CD4-positive, alpha-beta T cell treated with Interleukin-17A for 1 hour (primary cell): ENCODE results near the gene ZFAND3.

Experiments
- DNase-seq: peaks from one replicate; pipeline ENCODE4 v3.0.0-alpha.2; 2020

Gene ZFAND3

DNA sequence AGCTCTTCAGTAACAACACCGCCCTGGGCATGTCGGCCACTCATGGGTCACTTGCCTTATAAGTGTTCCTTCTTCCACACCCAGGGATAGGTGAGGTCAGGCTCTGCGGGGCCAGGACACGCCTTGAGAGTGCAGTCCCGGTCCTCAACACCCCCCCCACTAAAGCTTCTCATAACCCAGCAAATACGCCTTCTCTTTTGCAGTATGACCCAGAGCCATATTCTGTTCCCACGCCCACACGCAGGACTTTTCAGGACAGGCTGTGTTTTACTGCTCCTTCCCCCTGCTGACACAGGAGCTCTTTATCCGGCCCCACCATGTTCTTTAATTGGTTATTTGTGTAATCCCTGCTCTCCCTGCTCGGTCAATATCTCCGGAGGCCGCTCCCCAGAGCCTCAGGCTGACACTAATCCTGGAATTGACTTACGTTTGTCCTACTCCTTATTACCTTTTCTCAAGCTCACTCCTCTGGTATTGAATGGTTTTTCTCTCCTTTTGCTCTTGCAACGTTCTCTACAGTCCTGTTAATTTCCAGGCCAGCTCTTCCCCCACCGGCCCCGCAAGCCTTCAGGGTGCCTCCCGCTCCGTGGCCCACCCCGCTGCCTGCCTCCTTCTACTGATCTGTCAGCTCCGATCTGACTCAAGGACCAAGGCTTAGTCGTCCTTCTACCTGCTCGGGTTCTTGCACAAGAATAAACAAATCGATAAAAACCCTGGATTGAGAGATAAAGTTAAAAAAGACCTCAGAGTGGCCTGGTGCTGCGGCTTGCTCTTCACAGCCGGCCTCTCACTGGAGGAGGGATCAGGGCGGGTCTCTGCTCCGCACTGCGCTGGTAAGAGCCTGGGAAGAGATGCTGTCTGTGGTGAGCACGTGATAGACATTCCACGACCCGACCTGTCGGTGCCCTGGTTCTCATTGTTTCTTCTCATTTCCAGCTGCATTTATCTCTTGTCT is 357.5 kb downstream of the ZFAND3 start:
- DNase-seq = no peak

DNA sequence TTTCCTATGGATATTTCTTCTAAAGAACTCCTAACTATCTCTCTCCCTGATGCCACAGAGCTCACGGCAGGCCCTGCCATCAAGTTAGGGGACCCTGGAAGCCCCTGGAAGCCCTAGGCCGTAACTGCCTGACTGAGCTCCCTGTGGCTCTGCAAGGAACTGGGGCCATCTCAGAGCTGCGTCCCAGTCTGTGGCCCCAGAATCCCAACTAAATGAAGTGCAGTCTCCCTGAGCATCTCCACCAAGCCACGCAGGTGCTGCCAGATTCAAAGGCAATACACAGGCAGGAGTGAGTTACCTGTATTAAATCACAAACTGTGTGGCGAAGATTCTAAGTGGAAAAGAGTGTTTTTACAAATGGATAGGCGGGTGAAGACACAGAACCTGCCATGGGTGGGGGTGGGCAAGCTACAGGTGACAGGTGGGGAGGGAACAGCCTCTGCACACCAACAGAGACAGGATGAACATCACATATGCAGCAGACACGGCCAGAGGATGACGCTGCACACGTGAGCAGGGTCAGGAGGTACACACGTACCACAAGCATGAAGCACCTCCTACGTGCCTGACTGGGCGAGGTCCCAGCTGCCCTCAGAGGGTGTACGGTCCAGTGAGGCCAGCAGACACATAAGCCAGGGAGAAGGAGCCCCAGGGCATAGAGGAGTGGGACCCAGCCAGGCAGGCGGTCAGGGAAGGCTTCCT is 358.5 kb downstream of the ZFAND3 start:
- DNase-seq = no peak

DNA sequence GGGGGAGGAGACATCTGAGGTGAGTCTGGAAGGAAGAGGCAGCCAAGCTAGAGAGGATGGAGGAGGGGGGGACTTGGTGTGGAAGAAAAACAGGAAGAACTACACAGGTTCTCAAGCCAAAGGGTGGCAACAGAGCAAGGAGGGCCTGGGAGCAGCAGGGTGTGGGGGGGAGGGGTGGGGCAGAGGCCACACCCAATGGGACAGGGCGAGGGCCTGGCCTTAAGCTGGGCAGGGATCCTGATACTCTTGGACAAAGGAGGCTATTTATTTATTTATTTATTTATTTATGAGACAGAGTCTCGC is 359.0 kb downstream of the ZFAND3 start:
- no peak for DNase-seq

DNA sequence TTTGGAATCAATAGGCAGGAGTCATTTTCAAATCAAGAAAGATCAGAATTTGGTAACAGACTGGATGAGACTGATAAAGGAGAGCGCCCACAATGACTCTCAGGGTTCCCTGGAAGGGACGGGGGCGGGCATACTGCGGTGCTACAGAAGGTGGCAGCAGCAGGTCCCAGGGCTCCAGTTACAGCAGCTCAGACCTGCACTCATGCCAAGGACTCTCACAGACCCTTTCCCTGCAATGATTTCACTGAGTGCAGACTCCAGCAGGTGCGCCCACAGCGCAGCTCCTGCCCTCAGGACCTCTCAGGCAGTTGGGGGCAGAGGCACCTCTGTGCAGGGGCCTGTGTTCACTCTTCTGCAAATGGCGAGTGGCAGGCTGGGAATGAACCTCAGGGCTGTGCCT is 359.8 kb downstream of the ZFAND3 start:
- DNase-seq = no peak

DNA sequence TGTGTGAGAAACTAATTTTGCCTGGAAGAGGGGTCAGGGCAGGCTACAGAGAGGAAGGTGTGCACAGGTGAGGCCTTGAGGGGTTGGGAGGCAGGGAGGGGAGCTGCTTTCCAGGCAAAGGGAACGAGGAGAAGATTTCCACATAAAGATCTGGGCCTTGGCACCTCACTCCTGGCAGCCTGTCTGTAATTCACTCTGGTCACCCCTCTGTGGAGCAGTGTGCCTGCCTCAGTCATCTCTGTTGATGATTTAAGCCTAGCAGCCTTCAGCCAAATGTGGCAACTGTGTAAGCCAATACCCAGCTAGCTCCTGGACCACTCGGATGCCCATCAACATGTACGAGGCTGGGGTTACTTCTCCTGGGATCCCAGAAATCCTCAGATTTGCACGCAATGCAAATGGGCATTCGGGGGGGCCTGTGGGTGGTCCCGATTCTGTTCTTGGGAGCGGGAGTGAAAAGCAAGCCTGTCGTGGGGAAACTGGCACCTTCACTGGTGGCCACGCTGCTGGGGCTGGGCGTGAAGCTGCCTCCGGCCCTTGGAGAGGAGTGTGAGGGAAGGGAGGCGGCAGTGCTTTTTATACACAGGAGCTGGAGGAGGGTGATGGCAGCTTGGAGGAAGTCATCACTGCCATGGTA is 360.4 kb downstream of the ZFAND3 start:
- no peak for DNase-seq

DNA sequence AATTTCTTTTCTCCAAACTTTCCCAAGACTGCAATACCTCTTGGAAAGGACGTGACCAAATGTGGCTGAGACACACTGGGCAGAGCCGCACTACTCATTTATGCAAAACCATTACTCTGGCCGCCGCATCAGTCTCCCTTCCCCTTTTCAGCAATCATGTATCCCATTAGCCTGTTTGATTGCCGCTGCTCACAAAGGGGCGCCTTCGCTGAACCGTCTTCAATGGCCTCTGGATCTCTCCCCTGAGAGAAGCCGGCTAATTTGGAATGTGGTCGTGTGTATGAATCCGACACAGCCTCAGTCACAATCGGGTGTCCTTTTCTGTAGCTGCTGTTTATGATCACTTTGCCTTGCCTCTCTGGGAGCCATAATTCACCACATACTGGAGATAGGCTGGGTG is 361.1 kb downstream of the ZFAND3 start:
- DNase-seq = no peak

DNA sequence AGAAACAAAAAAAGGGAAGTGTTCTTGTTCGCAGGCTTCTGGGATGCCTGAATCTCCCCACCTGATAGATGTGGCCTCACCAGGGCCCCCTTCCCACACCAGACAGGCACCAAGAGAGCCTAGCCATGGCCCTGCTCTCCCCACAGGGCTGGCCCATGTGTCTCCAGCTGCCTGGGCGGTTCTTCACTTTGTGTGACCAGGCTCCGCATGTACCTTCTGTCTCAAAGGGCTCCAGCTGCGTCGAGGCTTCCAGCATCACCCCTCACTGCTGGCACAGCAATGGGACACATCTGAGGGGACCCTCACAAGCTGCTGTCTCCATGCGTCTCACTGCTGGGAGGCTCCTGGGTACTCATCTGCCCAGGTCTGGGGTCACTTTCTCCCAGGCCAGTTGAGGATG is 362.9 kb downstream of the ZFAND3 start:
- DNase-seq = no peak

DNA sequence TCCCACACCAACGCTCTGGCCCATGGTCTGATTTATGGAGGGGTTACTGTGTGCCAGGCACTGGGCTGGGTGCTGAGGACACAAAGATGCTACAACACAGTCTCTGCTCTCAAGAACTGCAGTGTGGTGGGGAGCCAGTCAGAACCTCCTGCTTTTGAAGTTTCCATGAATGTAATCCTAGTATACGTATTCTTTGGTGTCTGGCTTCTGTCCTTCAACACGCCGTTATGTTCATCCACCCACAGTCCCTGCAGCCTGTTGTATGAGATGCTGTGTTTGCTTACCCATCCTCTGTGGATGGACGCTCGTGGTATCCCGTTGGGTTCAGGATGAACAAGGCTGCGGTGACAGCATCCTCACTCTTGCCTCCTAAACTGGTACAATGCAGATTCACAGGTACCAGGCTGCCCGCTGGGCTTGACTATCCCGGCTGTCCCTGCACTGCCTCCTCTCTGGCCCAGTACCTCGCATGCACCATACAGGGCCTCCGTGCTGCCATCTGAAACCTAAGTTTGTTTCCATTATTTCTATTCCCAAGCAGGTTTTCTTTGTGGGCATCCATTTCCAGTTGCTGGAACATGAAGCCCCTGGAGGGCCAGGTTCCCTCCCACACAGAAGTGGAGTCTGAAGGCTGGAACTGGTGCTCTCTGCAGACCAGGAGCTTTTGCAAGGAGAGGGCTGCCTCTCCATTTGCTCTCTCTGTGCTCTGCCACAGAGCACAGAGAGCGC is 364.5 kb downstream of the ZFAND3 start:
- DNase-seq = no peak

DNA sequence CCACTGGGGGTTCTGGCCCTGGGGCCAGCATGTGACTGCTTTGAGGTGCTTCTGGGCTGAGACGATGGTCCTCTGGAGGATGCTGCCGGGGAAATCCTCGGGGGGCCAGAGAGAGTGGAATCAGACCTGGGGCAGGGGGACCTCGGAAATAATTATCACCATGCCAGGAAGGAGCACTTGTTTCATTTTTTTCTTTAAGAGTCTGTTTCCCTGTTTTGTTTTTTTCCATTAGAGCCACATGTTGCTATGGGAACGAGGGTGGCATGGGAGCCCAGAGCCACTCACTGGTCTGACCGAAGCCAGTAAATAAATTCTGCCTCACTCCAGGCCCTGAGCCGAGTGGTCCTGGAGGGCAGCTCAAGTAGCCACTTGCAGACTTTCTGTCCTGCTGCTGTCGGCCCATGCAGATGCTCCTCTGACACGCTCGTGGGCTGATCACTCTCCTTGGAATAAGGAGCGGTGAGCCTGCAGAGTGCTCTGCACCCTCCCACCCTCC is 365.1 kb downstream of the ZFAND3 start:
- no peak for DNase-seq

DNA sequence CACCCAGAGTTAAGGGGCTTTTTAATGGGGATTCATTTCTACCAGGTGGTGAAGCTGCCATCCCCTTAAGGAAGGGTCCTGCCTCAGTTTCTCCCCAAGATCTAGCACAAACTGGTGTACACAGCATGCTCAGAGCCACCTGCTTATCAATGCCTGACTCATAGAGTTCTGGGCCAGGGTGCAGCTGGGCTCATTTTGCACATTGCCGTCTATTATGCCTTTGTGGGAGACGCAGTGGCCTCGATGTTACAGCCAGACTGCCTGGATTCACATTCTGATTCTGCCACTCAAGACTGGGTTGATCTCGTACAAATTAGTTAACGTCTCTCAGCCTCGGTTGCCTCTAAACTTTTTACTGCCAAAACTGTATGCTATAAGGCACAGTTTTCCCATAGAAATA is 365.7 kb downstream of the ZFAND3 start:
- no peak for DNase-seq

DNA sequence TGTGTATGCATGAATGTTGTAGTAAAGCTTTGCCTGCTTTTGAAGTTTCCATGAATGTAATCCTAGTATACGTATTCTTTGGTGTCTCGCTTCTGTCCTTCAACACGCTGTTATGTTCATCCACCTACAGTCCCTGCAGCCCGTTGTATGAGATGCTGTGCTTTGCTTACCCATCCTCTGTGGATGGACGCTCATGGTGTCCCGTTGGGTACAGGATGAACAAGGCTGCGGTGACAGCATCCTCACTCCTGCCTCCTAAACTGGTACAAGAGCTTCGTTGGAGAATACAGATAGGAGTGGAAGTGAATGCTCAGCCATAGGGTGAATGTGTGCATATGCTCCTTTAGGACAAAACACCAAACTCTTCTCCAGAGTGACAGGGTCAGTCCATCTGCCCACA is 366.2 kb downstream of the ZFAND3 start:
- DNase-seq = no peak

DNA sequence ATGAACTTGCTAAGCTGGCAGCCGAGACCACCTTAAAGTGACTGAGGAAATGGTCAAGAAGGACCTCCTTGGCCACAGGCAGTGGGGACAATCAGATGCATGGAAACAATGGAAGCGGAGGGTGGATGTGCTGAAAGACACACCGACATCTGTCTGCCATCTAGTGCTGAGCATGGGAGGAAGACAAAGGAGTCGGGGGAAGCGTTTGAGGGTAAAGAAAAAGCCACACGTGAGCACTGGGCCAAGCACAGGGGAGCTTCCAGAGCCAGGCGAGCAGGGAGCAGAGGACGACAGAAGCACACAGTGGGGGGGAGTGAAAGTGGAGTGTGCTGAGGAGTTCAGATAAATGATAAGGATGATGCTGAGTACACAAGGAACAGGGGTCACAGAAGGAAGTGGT is 367.8 kb downstream of the ZFAND3 start:
- DNase-seq = no peak

DNA sequence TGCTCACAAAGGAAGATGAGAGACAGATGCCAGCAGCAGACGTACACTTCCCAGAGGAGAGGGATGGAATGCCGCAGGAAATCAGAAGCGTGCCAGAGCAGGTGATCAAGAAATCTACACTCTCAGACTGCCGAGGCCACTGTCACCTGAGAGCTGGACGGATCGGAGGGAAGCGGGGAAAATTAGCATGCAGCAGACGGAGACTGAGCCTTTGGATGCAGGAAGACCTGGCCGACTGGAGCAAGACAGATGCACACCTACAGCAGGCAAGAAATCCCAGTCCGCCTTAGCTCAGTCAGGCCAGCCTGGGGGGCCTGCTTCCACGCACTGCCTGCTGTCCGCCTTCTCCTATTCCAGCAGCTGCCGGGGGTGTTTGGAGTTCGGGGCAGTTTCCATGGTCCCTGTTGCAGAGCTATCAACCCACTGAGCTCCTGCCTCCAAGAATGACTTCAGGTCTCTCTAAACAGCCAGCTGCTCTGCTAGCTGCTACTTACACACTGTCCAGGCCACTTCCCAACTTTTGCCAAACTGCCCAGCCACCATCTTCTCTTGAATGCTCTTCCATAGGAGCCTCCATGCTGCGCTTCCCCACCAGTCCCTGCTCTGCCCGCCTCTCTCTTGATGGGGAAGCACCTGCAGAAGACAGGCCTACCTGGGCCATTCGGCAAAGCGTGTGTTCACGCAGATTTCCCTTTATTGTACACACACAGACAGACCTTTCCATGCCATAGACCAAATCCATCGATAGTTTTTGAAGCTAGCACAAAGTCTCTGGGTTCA is 368.5 kb downstream of the ZFAND3 start:
- no peak for DNase-seq

DNA sequence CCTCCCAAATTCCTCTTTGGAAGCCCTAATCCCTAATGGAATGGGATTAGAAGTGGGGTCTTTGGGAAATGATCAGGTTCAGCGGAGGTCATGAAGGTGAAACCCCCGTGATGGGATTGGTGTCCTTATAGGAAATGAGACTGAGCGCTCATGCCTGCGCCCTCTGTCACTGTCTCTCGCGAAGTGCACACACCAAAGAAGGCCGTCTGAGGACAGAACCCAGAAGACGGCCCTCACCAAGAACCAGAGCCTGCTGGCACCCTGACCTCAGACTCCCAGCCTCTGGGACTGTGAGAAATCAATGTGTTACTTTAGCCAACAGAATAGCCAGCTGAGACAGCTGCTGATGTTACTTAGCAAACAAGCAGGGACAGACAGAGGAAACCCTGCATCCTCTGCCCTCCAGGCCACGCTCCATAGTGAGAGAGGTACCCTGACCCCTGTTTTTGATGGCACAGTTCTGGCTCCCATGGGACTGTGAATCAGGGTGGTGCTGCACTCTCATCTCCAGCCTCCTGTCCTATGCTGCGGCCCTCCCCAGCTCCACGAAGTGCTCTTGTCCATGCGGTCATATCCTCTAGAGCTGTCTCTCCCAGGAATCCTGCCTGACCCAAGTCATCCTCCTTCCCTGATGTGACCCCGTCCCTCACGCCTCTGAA is 369.3 kb downstream of the ZFAND3 start:
- DNase-seq = no peak

DNA sequence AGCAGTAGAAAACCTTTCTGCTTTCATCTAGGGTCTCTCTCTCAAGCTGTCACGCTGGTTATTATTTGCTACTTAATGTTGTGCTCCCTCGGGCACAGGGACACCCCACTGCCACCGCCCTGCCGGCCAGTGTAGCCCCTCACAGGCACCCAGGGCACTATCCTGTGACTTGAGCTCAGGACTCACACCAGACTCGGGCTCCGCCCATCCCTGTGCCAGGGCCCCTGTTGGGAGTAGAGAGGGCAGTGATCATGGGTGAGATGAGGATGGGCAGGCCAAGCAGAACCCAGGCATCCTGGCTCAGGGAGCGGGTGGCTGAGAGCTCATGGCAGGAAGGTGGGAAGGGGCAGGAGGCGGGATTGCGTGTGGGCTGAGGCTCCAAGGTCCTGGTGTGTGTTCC is 371.9 kb downstream of the ZFAND3 start:
- no peak for DNase-seq

DNA sequence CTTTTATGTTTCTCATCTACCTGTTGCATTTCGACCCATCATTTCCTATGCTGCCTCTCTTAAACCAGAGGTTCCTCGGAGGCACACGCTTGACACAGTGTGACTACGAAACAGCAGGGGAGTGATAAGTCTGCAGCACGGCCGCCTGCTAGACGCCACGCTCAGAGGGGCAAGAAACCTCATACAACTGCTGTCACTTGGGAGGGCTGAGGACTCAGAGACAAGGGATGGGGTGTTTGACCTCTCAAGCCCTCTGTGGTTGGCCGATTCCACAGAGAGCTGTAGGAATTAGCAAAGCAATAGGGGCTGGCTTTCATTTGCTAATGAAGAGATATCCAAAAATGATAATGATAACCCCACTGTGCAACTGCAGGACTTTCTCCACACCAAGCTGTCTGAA is 372.5 kb downstream of the ZFAND3 start:
- no peak for DNase-seq

DNA sequence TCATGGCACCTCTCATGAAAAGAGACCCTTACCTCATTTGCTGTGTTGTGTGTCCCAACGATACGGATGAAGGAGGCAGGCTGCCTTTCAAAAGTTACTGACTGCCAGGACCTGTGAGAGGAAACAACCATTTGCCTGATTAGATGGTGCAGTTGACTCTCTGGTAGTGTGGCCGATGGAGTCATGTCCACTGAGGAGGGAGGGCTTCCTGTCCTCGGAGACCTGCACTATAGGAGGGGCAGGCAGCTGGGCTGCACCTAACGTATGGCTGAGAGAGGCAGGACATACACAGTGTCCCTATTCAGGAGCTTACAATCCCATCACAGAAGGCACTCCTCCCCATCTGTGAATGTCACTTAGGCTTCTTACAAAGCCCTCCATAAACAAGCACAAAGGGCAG is 373.0 kb downstream of the ZFAND3 start:
- no peak for DNase-seq

DNA sequence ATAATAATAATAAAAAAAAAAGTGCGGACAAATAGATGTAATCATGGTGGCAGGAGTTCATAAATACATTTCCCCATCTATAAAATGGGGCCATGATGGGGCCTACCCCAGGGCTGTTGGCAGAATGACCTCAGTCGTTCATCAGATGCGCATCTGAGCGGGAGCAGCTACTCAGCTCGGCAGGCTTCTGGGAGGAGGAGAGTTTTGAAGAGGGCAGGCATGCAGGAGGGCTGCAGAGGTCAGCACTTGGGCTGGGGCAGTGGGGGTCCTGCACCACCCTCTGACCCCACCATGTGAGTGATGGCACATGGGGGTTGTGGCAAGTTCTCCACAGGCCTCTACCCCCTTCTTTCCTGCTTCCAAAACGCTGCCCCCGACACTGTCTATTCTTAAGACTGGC is 373.5 kb downstream of the ZFAND3 start:
- no peak for DNase-seq

DNA sequence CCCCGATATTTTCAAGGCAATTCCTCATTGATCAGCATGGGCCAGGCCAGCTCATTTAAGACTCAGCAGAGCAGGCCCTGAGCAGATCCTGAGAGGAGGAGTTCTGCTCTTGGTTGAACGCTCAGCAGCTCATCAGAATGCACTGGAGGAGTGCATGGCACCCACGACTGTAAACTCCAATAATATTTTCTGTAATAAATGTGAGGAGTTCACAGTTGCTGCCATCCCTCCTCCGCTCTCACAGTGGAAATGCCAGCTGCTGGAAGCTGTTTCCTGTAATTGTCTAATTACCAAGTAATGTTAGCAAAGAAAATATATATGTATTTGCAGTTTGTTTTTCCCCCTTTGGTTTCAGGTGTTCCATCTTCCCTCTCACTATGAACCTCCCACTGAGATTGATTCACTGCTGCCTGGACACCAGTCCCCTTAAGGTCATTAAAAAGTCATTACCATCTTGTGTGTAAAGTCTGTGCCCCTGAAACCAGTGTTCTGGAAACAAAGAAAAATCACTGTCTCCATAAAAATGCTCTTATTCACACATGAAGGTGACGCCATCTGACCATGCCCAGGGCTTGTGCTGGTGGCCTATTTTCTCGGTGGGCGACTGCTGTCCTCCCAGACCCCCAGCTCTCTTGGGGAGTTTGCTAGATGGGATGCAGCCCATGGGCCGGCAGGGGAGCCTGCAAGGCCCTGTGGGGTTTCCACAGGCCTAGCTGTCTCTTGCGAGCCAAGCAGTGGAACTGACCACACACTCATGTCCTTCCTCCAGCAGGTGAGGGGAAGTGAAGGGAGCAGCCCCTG is 374.2 kb downstream of the ZFAND3 start:
- no peak for DNase-seq

DNA sequence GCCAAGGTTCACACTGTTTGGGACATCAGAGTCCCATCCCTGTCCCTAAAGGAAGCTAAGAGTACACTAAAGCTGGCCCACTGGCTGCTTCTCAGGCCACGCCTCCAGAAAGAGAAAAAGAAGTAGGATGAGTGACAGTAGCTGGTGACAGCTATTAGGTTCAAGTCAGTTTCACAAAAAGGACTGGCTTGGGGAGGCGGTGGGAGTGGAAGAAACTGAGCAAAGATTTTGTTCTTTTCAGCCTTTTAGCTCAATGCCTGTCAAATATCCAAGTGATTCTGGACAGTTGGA is 374.7 kb downstream of the ZFAND3 start:
- DNase-seq = no peak

DNA sequence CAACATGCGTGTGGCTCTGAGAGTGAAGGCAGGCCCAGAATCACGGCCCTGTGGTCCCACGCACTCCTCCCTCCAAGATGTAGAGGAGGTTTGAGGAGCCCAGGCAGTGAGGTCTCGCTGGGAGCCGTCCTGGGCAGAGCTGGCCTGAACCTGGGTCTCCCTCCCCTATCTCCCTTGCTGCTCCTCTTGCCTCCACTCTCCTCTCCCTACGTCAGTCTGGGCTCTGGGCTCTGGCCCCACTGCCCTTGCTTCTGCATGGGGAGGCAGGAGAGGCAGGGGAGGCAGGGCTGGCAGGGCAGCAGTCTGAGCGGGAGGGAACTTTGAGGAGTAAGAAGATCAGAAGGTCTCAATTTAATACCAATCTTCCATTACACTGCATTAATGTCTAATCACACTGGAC is 375.1 kb downstream of the ZFAND3 start:
- DNase-seq = no peak
